ENCODE data around the gene GNA14.

Gene GNA14

DNA sequence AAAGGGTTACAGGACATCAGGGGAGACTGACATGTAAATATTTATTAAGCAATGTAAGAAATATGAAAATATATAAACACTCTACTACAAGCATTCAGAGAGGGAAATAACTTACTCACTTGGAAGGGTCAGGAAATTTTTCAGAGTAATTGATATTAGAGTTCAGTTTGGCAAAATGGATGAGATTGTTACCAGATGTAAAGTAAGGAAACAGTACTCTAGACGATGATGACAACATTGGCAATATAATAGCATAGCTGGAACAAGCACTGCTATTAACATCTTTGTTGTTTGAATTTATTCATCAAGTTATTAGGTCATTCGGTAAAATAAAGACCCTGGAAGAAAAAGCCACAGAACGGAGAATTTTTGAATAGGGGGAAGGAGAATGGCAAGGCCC is 49.1 kb downstream of the GNA14 start:
- no peaks in the 10 kb centered on the region for H3K9me3 ChIP-seq (ENCODE audit: control insufficient read depth, insufficient read depth, low read depth, low read length)
- no peak overlapping the region for H3K27ac ChIP-seq (ENCODE audit: extremely low read depth, low read depth, low read length)
- H3K4me3 ChIP-seq (ENCODE audit: low read depth, low read length), result no peak overlapping the region
- POLR2A ChIA-PET, result no interaction called here
- no peaks in the 10 kb centered on the region for H3K4me1 ChIP-seq (ENCODE audit: control insufficient read depth, insufficient read depth, low read length)
- no peak for TF ChIP-seq ZNF830 (tag by site-specific recombination; IDR thresholded peaks at IDR 0.05; ENCODE audit: low read depth)
- TF ChIP-seq KLF8 (tag by site-specific recombination; IDR thresholded peaks at IDR 0.05), result no peak
- H3K36me3 ChIP-seq (ENCODE audit: control insufficient read depth in 2 of 2, insufficient read depth in 1 of 2, low read length in 2 of 2), result no peaks in the 10 kb centered on the region
- CTCF ChIA-PET, result no interaction called here

DNA sequence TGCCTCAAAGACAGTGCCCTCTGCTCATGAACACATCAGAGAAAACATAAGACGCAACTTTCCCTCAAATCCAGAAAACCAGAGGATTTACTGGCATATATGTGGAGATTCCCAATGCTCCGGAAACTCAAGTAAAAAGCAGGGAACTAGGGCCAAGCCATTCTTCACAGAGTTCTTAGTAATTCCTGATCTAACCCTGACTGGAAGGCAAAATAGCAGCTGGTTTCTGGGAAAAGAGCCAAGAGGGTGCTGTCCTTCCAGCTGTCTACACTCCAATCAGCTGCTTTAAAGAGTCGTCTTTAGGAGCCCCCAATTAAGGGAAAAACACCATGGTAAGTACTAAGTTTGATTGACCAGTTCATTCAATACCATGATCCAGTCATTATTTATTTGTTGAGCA is 49.6 kb downstream of the GNA14 start:
- Histone ChIP-seq H3K9me3 (ENCODE audit: control insufficient read depth, insufficient read depth, low read depth, low read length) (no peaks in the 10 kb centered on the region), H3K36me3 (ENCODE audit: control insufficient read depth in 2 of 2, insufficient read depth in 1 of 2, low read length in 2 of 2) (no peaks in the 10 kb centered on the region), H3K4me3 (ENCODE audit: low read depth, low read length) (no peak overlapping the region), H3K27ac (ENCODE audit: extremely low read depth, low read depth, low read length) (no peak overlapping the region), H3K4me1 (ENCODE audit: control insufficient read depth, insufficient read depth, low read length) (no peaks in the 10 kb centered on the region)
- ChIA-PET CTCF (no interaction called here), POLR2A (no interaction called here)
- TF ChIP-seq REST (tag by site-specific recombination; IDR thresholded peaks at IDR 0.05) (0 out of 2 replicates have a peak, but pooled peaks have one; percentile 33), ZNF785 (tag by site-specific recombination; IDR thresholded peaks at IDR 0.05) (no peak)

DNA sequence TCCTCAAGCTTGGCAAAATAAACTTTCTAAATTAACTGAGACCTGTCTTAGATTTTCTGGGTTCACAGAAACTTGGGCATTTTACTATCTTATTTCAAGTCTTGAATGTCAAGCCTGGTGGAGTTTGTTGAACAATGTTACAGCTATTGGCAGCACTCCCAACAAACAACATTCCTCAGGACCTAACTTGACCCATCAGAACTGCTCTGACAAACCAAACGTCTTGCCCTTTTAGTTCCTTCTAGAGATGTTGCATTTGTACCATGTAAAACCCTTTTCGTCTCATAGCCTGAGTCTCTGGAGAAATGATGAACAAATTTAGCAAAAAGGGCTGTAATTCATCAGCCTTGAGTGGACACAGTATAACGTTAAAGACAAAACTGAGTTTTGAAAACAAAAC is 51.1 kb downstream of the GNA14 start:
- H3K4me3 ChIP-seq (ENCODE audit: low read depth, low read length), result no peak overlapping the region
- no peaks in the 10 kb centered on the region for H3K4me1 ChIP-seq (ENCODE audit: control insufficient read depth, insufficient read depth, low read length)
- H3K27ac ChIP-seq (ENCODE audit: extremely low read depth, low read depth, low read length), result no peak overlapping the region
- no peaks in the 10 kb centered on the region for H3K36me3 ChIP-seq (ENCODE audit: control insufficient read depth in 2 of 2, insufficient read depth in 1 of 2, low read length in 2 of 2)
- no peaks in the 10 kb centered on the region for H3K9me3 ChIP-seq (ENCODE audit: control insufficient read depth, insufficient read depth, low read depth, low read length)
- ChIA-PET POLR2A (no interaction called here), CTCF (no interaction called here)
- TF ChIP-seq ZNF354C (tag by site-specific recombination; IDR thresholded peaks at IDR 0.05; ENCODE audit: borderline replicate concordance, low read depth) (no peak), ZNF670 (tag by site-specific recombination; IDR thresholded peaks at IDR 0.05; ENCODE audit: low read depth) (no peak), ZNF214 (tag by site-specific recombination; IDR thresholded peaks at IDR 0.05; ENCODE audit: borderline replicate concordance) (no peak), YY2 (tag by site-specific recombination; IDR thresholded peaks at IDR 0.05) (no peak), ZNF843 (tag by site-specific recombination; IDR thresholded peaks at IDR 0.05) (no peak), BCL6B (tag by site-specific recombination; IDR thresholded peaks at IDR 0.05) (no peak), ZSCAN23 (tag by site-specific recombination; IDR thresholded peaks at IDR 0.05) (no peak), ZNF311 (tag by site-specific recombination; IDR thresholded peaks at IDR 0.05; ENCODE audit: borderline replicate concordance) (no peak), ZNF114 (tag by site-specific recombination; IDR thresholded peaks at IDR 0.05) (no peak), SCRT1 (tag by site-specific recombination; IDR thresholded peaks at IDR 0.05; ENCODE audit: borderline replicate concordance) (no peak), GLI4 (tag by site-specific recombination; IDR thresholded peaks at IDR 0.05) (no peak), INSM2 (tag by site-specific recombination; IDR thresholded peaks at IDR 0.05) (no peak), ZNF157 (tag by site-specific recombination; IDR thresholded peaks at IDR 0.05) (no peak), HIC1 (tag by site-specific recombination; IDR thresholded peaks at IDR 0.05) (no peak), ZNF350 (tag by site-specific recombination; IDR thresholded peaks at IDR 0.05) (no peak), ZNF747 (tag by site-specific recombination; IDR thresholded peaks at IDR 0.05) (no peak), ZNF785 (tag by site-specific recombination; IDR thresholded peaks at IDR 0.05) (no peak)
- TF ChIP-seq, protein P1, sequence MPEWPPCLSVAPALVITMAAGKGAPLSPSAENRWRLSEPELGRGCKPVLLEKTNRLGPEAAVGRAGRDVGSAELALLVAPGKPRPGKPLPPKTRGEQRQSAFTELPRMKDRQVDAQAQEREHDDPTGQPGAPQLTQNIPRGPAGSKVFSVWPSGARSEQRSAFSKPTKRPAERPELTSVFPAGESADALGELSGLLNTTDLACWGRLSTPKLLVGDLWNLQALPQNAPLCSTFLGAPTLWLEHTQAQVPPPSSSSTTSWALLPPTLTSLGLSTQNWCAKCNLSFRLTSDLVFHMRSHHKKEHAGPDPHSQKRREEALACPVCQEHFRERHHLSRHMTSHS (tag by site-specific recombination; IDR thresholded peaks at IDR 0.05), result no peak
- TF ChIP-seq, protein P2, sequence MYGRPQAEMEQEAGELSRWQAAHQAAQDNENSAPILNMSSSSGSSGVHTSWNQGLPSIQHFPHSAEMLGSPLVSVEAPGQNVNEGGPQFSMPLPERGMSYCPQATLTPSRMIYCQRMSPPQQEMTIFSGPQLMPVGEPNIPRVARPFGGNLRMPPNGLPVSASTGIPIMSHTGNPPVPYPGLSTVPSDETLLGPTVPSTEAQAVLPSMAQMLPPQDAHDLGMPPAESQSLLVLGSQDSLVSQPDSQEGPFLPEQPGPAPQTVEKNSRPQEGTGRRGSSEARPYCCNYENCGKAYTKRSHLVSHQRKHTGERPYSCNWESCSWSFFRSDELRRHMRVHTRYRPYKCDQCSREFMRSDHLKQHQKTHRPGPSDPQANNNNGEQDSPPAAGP (tag by site-specific recombination; IDR thresholded peaks at IDR 0.05), result no peak
